Immature natural killer cell (primary cell): Measurements from ENCODE around the gene UBQLN4. TPM values are rescaled to one million over a fixed set of nuclear protein-coding genes. Genes with fewer than 3 reads are reported as not detected.

Experiments
- DNase-seq, 3 donors: peaks; one replicate each; pipeline ENCODE4 v3.0.0; 2022; ENCODE audit warnings: mixed read lengths in 1 of 3
- H3K27ac Mint-ChIP-seq, 6 donors: one replicate each; pipeline ENCODE4 v1.8.0; 2020; ENCODE audit warnings: mixed read lengths in 6 of 6, mild to moderate bottlenecking in 5 of 6, inconsistent platforms in 4 of 6, moderate library complexity in 3 of 6
- H3K27me3 Mint-ChIP-seq, 3 donors: one replicate each; pipeline ENCODE4 v1.8.0; 2020 to 2021; ENCODE audit warnings: low read depth in 3 of 3, mild to moderate bottlenecking in 3 of 3, mixed read lengths in 3 of 3, moderate library complexity in 3 of 3, inconsistent platforms in 1 of 3
- H3K36me3 Mint-ChIP-seq, 3 donors: one replicate each; pipeline ENCODE4 v1.8.0; 2020; ENCODE audit warnings: mixed read lengths in 3 of 3, inconsistent platforms in 2 of 3, mild to moderate bottlenecking in 2 of 3
- H3K4me1 Mint-ChIP-seq, 2 donors: one replicate each; pipeline ENCODE4 v1.8.0; 2020; ENCODE audit warnings: inconsistent platforms in 2 of 2, mild to moderate bottlenecking in 2 of 2, mixed read lengths in 2 of 2, moderate library complexity in 1 of 2
- H3K4me3 Mint-ChIP-seq, 5 donors: one replicate each; pipeline ENCODE4 v1.8.0; 2020; ENCODE audit warnings: mild to moderate bottlenecking in 5 of 5, mixed read lengths in 5 of 5, inconsistent platforms in 3 of 5, moderate library complexity in 3 of 5
- H3K9me3 Mint-ChIP-seq, 6 donors: one replicate each; pipeline ENCODE4 v1.8.0; 2020; ENCODE audit warnings: mild to moderate bottlenecking in 6 of 6, mixed read lengths in 6 of 6, inconsistent platforms in 4 of 6, moderate library complexity in 3 of 6
- polyA plus RNA-seq, 3 donors: library from polyadenylated mRNA; unstranded; fragments of 300-500 nt; fragmentation: Illumina TruSeq; gene quantifications; one replicate each; pipeline ENCODE4 v1.2.3, GENCODE V29; 2021

The UBQLN4 gene
- polyA plus RNA-seq, 3 donors from 2014 or later, result 5.0 to 10.8 (median 7.6) TPM

DNA sequence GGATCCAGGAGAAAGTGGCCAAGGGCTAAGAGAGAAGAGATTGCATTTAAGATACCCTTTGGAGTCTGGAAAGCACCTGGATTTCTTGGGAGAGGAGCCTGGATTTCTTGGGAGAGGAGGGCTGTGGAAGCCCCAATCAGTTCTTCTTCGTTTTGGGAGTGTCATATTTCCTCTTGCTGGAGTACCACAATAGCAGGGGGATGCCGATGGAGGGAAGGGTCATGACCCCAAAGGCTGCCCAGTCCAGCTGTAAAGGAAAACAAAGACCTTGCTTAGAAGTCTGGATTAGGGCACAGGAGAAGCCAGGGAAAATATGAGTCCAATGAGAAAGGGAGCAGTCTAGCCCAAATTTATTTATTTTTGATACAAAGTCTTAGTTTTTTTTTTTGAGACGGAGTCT, 44.2 kb downstream of the UBQLN4 start:
- H3K4me3 Mint-ChIP-seq, result no peak overlapping the region
- H3K27ac Mint-ChIP-seq, result peak overlapping the region in 3 of 6 donors; percentile 13 to 60 (median 24)
- H3K27me3 Mint-ChIP-seq, result no peaks in the 10 kb centered on the region
- H3K9me3 Mint-ChIP-seq, result no peaks in the 10 kb centered on the region
- H3K4me1 Mint-ChIP-seq, result peaks cover 21 to 42% of the 10 kb centered on the region in 2 donors
- DNase-seq, result no peak
- H3K36me3 Mint-ChIP-seq, result peaks cover 17 to 41% (median 23%) of the 10 kb centered on the region in 3 donors

DNA sequence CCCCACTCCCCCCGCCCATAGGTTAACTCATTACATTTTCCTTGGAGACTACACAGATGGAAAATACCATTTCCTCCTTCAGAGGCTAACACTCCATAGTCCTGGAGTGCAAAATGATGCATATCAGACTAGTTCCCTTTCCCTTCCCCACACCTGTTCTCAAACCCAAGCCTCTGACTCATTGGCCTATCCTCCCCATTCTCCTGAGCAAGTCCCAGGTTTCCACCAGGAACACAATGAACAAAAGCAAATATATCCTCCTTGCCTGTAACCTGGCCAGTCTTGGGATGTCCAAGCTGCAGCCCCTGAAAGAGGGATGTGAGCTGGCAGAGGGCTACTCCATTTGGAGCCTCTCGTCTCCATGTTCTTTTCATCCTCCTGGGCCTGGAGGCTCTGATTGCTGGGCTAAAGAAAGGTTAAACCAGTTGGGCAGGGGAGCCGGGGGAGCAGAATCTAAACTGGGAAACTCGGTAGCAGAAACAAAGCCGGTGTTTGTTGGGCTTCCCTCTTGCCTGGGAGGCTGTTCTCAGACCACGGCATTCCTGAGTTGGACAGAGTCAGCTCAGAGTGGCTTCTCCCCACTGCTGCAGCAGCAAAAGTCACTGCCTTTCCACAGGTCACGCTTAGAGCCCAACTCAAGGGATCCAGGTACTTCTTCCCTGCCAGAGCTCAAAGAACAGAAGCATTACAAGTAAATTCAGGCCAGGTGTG, 46.8 kb downstream of the UBQLN4 start:
- Mint-ChIP-seq H3K27ac (peak overlapping the region in 5 of 6 donors; percentile 13 to 66 (median 44)), H3K9me3 (no peaks in the 10 kb centered on the region), H3K27me3 (no peaks in the 10 kb centered on the region), H3K4me3 (no peak overlapping the region), H3K4me1 (peaks cover 28 to 37% of the 10 kb centered on the region in 2 donors), H3K36me3 (peaks cover 11 to 28% (median 15%) of the 10 kb centered on the region in 3 donors)
- DNase-seq, result no peak

DNA sequence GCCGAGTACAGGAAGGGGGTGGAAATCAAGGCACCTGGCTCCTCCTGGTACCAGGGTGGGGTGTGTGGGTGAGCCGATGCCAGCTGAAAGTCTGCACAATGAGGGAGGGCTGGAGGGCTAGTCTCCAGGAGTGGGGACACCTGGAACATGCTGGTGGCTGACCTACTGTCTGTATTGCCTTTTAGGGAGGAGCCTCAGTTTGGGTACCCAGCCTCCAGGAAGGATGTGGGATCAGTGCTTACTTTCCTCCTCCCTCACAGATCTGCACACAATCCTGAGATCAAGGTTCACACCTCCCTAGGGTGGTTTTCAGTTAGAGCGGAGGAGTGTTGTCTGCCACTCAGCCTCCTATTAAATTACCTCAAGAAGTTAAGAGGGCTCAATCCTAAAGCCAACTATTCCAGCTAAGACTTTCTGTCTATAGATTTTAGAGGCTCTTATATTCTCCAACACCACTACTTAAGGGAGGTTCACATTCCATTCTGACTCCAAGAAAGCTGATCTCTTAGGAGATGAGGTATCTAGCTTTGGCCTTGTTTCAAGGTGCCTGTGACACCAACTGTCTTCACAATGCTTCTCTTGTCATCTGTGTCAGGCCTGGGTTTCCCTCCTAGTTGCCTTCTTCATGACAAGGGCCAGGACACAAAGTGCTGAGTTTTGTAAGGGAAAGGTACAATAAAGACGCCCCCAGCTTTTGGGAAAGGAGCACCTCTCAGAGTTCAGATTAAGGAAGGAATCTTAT, 48.6 kb downstream of the UBQLN4 start:
- peak overlapping the region; percentile 64 to 94 (median 90) for H3K27ac Mint-ChIP-seq
- peaks cover 0 to 12% (median 6%) of the 10 kb centered on the region in 3 donors for H3K36me3 Mint-ChIP-seq
- no peaks in the 10 kb centered on the region for H3K9me3 Mint-ChIP-seq
- H3K4me3 Mint-ChIP-seq, result peak overlapping the region; percentile 66 to 82 (median 76)
- peaks cover 27 to 30% of the 10 kb centered on the region in 2 donors for H3K4me1 Mint-ChIP-seq
- peak; percentile 47 to 52 (median 49) for DNase-seq
- H3K27me3 Mint-ChIP-seq, result no peaks in the 10 kb centered on the region

DNA sequence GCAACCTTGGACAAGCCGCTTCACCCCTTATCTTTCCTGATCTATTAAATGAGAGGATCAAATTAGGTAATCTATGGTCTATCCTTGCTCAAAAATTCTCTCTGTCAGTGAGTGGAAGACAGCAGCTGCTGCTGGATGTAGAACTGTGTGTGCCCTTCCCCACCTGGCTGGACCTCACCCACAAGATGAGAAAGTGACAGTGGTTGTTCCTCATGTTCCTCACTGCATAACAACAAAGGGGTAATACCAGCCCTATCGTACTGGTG, 49.7 kb downstream of the UBQLN4 start:
- H3K4me1 Mint-ChIP-seq, result peaks cover 27 to 30% of the 10 kb centered on the region in 2 donors
- peak overlapping the region in 2 of 5 donors; percentile 21 to 60 for H3K4me3 Mint-ChIP-seq
- DNase-seq, result no peak
- no peaks in the 10 kb centered on the region for H3K27me3 Mint-ChIP-seq
- peaks cover 0 to 6% (median 6%) of the 10 kb centered on the region in 3 donors for H3K36me3 Mint-ChIP-seq
- no peaks in the 10 kb centered on the region for H3K9me3 Mint-ChIP-seq
- peak overlapping the region in 3 of 6 donors; percentile 20 to 68 (median 53) for H3K27ac Mint-ChIP-seq

DNA sequence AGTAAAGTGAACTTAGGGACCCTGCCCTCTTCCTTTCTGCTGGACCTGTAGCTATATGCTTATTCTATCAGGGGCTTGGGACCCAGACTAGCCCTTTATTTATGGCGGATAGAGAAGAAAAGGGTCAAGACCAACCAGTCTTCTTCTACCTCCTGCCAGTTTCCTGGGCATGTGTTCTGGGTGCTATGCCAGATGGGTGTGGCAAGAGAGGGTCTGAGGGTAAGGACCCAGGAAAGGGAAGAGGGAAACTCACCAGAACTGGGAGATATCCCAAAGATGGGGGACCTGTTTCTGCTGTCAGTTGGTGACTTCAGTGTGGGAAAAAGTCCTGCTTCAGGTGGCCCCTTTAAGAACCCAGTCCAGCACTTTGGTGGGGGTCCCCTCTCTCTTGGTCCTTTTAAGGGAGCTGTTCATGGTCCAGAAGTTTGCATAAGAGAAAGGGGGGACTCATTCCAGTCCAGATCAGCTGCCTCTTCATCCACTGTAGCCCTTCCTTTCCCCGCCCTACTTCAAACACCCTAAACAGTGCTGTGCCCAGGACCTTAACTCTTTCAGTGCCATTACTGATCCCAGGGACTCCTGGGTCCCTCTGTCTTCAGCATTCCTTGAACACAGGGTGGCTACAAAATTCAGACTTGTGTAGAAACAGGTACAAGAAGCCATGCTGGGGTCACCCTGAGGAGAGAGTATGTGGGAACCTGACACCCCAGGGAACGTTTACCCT, 51.2 kb downstream of the UBQLN4 start:
- no peaks in the 10 kb centered on the region for H3K9me3 Mint-ChIP-seq
- H3K27ac Mint-ChIP-seq, result peak overlapping the region in 3 of 6 donors; percentile 14 to 55 (median 50)
- no peaks in the 10 kb centered on the region for H3K36me3 Mint-ChIP-seq
- H3K4me1 Mint-ChIP-seq, result peaks cover 27 to 30% of the 10 kb centered on the region in 2 donors
- no peaks in the 10 kb centered on the region for H3K27me3 Mint-ChIP-seq
- DNase-seq, result no peak
- no peak overlapping the region for H3K4me3 Mint-ChIP-seq

DNA sequence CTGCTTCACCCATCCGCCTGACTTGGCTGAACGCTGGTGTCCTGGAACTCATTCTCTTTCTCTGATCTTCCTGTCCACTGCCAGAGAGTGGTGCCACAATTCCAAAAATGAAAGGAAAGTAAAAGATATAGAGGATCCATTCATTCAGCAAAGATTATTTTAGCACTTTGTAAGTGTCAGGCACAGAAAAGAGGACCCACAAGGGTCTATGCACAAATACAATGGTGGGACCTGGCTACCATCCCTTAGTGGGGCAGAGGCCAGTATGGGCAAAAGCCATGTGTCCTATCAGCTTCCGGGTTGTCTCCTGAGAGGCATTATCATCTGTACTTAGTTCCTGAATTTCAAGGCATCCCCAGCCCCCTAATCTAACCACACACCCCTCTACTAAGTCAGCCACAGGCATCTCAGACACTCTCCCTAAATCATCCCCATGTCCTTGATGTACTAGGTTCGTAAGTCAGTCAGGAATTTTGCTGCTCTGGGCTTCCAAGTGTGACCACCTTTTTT, 51.9 kb downstream of the UBQLN4 start:
- Mint-ChIP-seq H3K27ac (peak overlapping the region in 3 of 6 donors; percentile 14 to 67 (median 18)), H3K27me3 (no peaks in the 10 kb centered on the region), H3K4me3 (no peak overlapping the region), H3K4me1 (peaks cover 22 to 27% of the 10 kb centered on the region in 2 donors), H3K9me3 (no peaks in the 10 kb centered on the region), H3K36me3 (no peaks in the 10 kb centered on the region)
- DNase-seq, result no peak

DNA sequence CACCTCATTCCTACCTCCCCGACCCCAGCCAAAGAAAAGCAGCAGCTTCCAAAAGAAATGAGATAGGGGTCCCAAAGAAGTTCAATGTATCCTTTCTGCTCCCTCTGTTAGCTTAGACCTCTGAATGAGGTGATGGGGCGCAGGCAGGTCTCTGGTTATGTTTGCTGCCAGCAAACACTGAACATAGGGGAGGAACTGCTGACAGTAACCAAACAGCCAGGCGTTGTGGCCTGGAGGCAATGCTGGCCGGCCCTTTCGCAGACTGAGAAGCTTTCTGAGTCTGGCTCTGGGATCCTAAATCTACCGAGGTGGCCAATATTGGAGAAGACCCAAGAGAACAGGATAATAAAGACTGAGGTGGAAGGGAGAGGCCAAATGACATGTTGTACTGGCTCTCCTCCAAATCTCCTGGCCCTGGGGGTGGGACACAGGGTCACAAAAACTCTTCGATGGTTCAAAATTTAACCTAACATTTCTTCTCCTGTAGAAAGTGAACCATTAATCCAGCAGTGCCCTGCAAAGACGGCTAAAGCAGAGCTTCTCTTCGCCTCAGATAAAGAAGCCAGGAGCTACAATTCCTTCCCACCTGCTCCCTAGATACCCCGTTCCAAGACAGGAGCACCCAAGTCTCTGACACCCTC, 52.5 kb downstream of the UBQLN4 start:
- no peak for DNase-seq
- Mint-ChIP-seq H3K36me3 (peaks cover 0 to under 1% (median 0%) of the 10 kb centered on the region in 3 donors), H3K27ac (peak overlapping the region in 2 of 6 donors; percentile 59 to 67), H3K9me3 (no peaks in the 10 kb centered on the region), H3K27me3 (peaks cover 0 to under 1% (median 0%) of the 10 kb centered on the region in 3 donors), H3K4me3 (no peak overlapping the region), H3K4me1 (peaks cover 20 to 22% of the 10 kb centered on the region in 2 donors)

DNA sequence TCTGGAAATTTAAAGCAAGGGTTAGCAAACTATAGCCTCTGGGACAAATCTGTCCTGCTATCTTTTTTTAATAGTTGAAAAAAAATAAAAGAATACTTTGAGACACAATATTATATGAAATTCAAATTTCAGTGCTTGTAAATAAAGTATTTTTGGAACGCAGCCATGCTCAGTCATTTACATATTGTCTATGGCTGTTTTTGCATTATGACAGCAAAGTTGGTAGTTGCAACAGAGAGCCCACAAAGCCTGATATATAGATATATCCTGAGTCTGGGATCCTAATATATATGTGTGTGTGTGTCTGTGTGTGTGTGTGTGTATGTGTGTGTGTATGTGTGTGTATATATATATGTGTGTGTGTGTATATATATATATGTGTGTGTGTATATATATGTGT, 53.6 kb downstream of the UBQLN4 start:
- no peak overlapping the region for H3K27ac Mint-ChIP-seq
- H3K4me1 Mint-ChIP-seq, result peaks cover 12 to 14% of the 10 kb centered on the region in 2 donors
- H3K36me3 Mint-ChIP-seq, result peaks cover 0 to 5% (median 0%) of the 10 kb centered on the region in 3 donors
- DNase-seq, result no peak
- H3K27me3 Mint-ChIP-seq, result peaks cover 0 to 2% (median 0%) of the 10 kb centered on the region in 3 donors
- no peaks in the 10 kb centered on the region for H3K9me3 Mint-ChIP-seq
- no peak overlapping the region for H3K4me3 Mint-ChIP-seq

DNA sequence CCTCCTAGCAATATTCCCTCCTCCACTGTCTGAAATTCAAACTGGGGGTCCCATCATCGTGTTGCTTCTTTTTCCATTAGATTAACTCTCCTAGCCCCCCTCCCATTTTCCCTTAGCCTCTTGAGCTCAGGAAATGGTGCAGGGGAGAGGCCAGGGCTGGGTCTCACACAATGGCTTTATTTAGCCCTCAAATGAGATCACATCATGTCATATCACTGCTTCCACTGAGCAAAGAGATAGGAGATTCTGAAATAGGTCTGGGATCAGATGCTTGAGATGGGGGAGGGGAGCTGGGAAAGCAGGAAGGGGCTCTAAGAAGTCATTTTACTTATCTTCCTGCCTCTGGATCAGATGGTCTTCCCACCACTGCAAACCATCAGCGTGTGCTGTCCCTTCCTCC, 57.4 kb downstream of the UBQLN4 start:
- H3K27ac Mint-ChIP-seq, result no peak overlapping the region
- no peak overlapping the region for H3K4me3 Mint-ChIP-seq

DNA sequence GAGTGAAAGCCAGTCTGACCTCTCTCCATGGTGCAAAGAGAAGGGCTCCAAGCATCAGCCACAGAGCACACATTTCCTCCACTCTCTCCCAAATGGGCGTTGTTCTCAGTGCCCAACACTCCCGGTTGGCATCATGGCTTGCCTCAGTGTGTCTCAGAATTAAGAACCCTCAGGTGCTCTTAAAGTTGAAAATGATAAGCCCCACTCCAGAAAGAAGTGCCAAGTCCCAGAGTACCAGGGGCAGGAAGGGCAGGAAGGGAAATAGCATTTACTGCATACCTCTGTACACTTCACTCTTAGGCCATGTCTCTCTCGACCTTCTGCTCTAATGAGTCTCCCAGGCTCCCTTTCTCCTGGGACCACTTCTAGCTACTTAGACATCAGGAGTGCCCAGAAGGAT, 60.0 kb downstream of the UBQLN4 start:
- Mint-ChIP-seq H3K4me3 (no peak overlapping the region), H3K9me3 (no peaks in the 10 kb centered on the region), H3K4me1 (peaks cover 8 to 15% of the 10 kb centered on the region in 2 donors), H3K27me3 (peaks cover 0 to 3% (median 0%) of the 10 kb centered on the region in 3 donors), H3K36me3 (peaks cover 0 to 5% (median 0%) of the 10 kb centered on the region in 3 donors), H3K27ac (peak overlapping the region in 1 of 6 donors; percentile 81)
- DNase-seq, result no peak

More for the DNA sequence above, 57.4 kb downstream of the UBQLN4 start:
- Mint-ChIP-seq H3K27me3 (peaks cover 0 to 3% (median 0%) of the 10 kb centered on the region in 3 donors), H3K36me3 (peaks cover 0 to 5% (median 0%) of the 10 kb centered on the region in 3 donors), H3K4me1 (no peaks in the 10 kb centered on the region), H3K9me3 (no peaks in the 10 kb centered on the region)
- DNase-seq, result no peak

DNA sequence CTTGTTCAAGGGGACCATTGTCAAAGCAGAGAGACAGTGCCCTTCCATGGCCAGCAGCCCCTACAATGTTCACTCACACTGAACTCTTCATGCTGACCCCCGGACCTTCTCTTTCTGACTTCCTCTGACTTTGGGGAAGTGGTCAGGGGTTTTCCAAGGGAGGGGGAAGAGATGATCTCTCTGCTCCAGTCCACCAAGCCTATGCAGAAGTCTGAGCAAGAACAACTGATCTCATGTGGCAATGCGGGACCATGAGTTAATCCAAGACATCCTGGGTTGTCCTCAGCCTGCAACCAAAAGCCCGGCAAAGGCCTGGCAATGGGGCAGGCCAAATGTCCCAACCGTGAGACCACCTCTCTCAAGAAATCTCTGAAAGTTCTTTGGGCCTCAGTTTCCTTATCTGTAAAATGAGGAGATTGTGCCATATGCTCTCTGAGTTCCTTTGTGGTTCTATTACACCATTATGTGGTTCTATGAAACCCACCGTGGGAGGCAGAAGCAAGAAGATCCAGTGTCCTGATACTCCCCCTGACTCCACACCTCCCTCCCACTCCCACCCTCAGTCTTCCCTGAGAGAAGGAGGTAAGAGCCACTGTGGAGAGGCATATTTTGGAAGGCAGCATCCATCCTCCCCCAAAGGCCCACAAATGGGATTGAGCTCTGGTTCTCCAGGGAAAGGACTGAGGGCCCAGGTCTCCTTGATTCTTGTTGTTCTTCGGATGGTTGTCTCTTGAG, 63.4 kb downstream of the UBQLN4 start:
- H3K4me3 Mint-ChIP-seq, result no peak overlapping the region
- no peaks in the 10 kb centered on the region for H3K9me3 Mint-ChIP-seq
- H3K27me3 Mint-ChIP-seq, result peaks cover 0 to 2% (median 0%) of the 10 kb centered on the region in 3 donors
- no peaks in the 10 kb centered on the region for H3K36me3 Mint-ChIP-seq
- H3K27ac Mint-ChIP-seq, result no peak overlapping the region
- no peak for DNase-seq
- H3K4me1 Mint-ChIP-seq, result peaks cover 8 to 16% of the 10 kb centered on the region in 2 donors

DNA sequence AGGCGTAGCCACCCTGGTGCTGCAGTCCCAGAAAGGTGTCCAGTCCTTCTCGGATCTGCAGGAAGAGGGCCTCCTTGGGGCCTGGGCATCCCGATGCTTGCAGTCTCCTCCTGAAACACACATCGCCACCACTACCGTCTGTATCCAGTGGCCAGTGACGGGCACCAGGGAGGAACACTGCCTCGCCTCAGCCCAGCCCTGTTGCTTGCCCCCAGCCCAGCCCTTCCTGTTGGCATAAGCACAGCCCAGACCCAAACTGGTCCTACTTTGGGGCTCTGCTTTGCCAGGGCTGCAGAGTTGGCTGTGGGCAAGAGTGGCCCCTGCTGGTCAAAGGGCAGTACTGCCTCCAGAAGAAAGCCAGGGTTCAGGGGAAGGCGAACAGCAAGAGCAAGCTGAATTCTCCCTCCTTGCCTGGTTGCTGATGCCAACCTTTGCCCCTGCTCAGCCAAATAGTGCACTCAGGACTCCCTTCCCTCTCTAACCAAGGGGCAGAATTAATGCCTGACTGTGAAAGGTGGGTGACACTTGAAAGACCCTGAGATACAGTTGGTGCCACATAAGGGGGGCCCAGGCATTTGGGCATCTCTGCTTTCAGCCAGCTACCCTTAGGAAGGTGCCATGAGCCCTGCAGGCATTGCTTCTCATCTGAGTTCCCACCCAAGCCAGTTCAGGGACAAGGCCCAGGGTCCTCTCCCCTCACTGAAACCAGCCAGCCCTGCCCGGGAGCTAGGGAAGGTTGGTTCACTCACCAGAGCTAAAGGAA, 64.2 kb downstream of the UBQLN4 start:
- DNase-seq, result peak; percentile 74 to 80 (median 75)
- H3K27me3 Mint-ChIP-seq, result peaks cover 0 to 2% (median 0%) of the 10 kb centered on the region in 3 donors
- peak overlapping the region in 1 of 5 donors; percentile 19 for H3K4me3 Mint-ChIP-seq
- H3K27ac Mint-ChIP-seq, result peak overlapping the region in 4 of 6 donors; percentile 40 to 75 (median 74)
- H3K9me3 Mint-ChIP-seq, result no peaks in the 10 kb centered on the region
- no peaks in the 10 kb centered on the region for H3K36me3 Mint-ChIP-seq
- peaks cover 10 to 16% of the 10 kb centered on the region in 2 donors for H3K4me1 Mint-ChIP-seq
